DND-41 (cell line): Measurements from ENCODE around the gene SHANK1.

ENCODE experiments used
- CTCF ChIP-seq: IDR thresholded peaks from 2 replicates; pipeline ENCODE4 v1.5.1; 2012; ENCODE audit warnings: borderline replicate concordance, low read length, moderate library complexity, mild to moderate bottlenecking; ENCODE audit not compliant: poor library complexity, severe bottlenecking; ENCODE audit errors: extremely low read depth
- EZH2 ChIP-seq: IDR thresholded peaks from 3 replicates; pipeline ENCODE4 v1.6.1; 2012; ENCODE audit warnings: borderline replicate concordance, low read depth, mild to moderate bottlenecking, moderate library complexity, low read length, inconsistent platforms; ENCODE audit not compliant: severe bottlenecking

- TF ChIP-seq CTCF (no peak), EZH2 (no peak)
Measured at GRCh38 chr19:50649433-50650391, 69.9 kb downstream of the SHANK1 start, which contains the start of gene C19orf81.
